ENCODE data around the gene TMEM200B.

The TMEM200B gene

DNA sequence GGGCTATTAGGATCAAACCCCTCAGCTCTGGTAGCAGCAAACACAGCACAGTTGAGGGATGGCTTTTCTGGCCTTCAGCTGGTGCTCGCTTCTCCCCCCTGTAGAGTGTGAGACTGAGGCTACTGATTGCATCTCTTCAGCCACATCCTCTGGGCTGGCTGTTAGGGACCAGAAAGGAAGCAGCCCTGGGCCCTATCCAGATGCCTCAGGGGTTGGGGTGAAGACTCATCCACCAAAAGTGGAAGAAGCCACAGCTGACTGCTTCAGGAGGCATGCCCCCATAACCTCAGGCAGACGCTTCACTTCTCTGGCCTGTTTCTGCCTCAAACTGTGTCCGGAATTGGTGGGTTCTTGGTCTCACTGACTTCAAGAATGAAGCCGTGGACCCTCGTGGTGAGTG is 6.2 kb upstream of the TMEM200B start:
- DNase-seq (ENCODE audit: low read depth in 1 of 2, low spot score in 1 of 2) = no peak
- peaks cover 16% of the 10 kb centered on the region for H3K27me3 ChIP-seq (ENCODE audit: insufficient read depth, poor library complexity, severe bottlenecking)
- no peak overlapping the region for H3K27ac ChIP-seq (replicated peaks)
- no peak overlapping the region for H3K4me3 ChIP-seq (replicated peaks; ENCODE audit: insufficient read depth, low read length)
- TF ChIP-seq GABPA (IDR thresholded peaks at IDR 0.05; ENCODE audit: low read depth) (no peak), SPI1 (IDR thresholded peaks at IDR 0.05; ENCODE audit: borderline replicate concordance, low read depth) (no peak), POLR2AphosphoS5 (IDR thresholded peaks at IDR 0.05; ENCODE audit: low read depth) (no peak)
- TF ChIP-seq, protein P1, sequence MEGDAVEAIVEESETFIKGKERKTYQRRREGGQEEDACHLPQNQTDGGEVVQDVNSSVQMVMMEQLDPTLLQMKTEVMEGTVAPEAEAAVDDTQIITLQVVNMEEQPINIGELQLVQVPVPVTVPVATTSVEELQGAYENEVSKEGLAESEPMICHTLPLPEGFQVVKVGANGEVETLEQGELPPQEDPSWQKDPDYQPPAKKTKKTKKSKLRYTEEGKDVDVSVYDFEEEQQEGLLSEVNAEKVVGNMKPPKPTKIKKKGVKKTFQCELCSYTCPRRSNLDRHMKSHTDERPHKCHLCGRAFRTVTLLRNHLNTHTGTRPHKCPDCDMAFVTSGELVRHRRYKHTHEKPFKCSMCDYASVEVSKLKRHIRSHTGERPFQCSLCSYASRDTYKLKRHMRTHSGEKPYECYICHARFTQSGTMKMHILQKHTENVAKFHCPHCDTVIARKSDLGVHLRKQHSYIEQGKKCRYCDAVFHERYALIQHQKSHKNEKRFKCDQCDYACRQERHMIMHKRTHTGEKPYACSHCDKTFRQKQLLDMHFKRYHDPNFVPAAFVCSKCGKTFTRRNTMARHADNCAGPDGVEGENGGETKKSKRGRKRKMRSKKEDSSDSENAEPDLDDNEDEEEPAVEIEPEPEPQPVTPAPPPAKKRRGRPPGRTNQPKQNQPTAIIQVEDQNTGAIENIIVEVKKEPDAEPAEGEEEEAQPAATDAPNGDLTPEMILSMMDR (IDR thresholded peaks at IDR 0.05; ENCODE audit: insufficient read depth, low read length) = no peak
- TF ChIP-seq, protein P2, sequence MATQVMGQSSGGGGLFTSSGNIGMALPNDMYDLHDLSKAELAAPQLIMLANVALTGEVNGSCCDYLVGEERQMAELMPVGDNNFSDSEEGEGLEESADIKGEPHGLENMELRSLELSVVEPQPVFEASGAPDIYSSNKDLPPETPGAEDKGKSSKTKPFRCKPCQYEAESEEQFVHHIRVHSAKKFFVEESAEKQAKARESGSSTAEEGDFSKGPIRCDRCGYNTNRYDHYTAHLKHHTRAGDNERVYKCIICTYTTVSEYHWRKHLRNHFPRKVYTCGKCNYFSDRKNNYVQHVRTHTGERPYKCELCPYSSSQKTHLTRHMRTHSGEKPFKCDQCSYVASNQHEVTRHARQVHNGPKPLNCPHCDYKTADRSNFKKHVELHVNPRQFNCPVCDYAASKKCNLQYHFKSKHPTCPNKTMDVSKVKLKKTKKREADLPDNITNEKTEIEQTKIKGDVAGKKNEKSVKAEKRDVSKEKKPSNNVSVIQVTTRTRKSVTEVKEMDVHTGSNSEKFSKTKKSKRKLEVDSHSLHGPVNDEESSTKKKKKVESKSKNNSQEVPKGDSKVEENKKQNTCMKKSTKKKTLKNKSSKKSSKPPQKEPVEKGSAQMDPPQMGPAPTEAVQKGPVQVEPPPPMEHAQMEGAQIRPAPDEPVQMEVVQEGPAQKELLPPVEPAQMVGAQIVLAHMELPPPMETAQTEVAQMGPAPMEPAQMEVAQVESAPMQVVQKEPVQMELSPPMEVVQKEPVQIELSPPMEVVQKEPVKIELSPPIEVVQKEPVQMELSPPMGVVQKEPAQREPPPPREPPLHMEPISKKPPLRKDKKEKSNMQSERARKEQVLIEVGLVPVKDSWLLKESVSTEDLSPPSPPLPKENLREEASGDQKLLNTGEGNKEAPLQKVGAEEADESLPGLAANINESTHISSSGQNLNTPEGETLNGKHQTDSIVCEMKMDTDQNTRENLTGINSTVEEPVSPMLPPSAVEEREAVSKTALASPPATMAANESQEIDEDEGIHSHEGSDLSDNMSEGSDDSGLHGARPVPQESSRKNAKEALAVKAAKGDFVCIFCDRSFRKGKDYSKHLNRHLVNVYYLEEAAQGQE (IDR thresholded peaks at IDR 0.05; ENCODE audit: insufficient replicate concordance, low read depth) = no peak

DNA sequence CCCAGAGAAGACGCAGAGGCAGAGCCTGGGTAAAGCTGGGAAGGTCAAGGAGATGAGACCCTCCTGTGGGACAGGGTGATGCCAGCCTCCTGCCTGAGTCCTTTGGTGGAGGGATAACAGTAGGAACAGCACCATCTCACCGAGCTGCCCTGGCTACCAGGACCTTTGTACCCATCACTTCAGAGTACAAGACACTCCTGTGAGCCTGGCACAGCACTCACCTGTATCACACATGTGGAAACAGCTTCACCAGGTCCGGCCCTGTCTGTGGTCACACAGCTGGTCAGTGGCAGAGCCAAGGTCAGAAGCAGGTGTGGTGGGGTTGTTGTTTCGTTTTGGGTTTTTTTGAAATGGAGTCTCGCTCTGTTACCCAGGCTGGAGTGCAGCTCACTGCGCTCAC is 5.0 kb upstream of the TMEM200B start:
- TF ChIP-seq GABPA (IDR thresholded peaks at IDR 0.05; ENCODE audit: low read depth) (no peak), POLR2AphosphoS5 (IDR thresholded peaks at IDR 0.05; ENCODE audit: low read depth) (no peak), SPI1 (IDR thresholded peaks at IDR 0.05; ENCODE audit: borderline replicate concordance, low read depth) (no peak)
- TF ChIP-seq, protein P1 (IDR thresholded peaks at IDR 0.05; ENCODE audit: insufficient read depth, low read length) = no peak
- TF ChIP-seq, protein P2 (IDR thresholded peaks at IDR 0.05; ENCODE audit: insufficient replicate concordance, low read depth) = no peak
- peaks cover 21% of the 10 kb centered on the region for H3K27me3 ChIP-seq (ENCODE audit: insufficient read depth, poor library complexity, severe bottlenecking)

DNA sequence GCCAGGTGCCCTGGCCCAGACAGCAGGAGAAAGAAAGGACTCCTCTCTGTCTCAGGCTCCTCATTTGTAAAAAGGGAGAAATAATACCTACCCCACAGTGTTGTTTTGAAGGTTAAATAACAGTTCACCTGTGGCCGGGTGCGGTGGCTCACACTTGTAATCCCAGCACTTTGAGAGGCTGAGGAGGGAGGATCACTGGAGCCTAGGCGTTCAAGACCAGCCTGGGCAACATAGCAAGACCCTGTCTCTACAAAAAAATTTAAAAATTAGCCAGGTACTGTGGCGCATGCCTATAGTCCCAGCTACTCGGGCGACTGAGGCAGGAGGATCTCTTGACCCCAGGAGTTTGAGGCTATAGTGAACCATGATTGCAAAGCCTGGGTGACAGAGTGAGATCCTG is 2.5 kb upstream of the TMEM200B start:
- H3K27ac ChIP-seq (replicated peaks) = no peak overlapping the region
- TF ChIP-seq GABPA (IDR thresholded peaks at IDR 0.05; ENCODE audit: low read depth) = no peak
- no peak for TF ChIP-seq POLR2AphosphoS5 (IDR thresholded peaks at IDR 0.05; ENCODE audit: low read depth)
- no peak for TF ChIP-seq SPI1 (IDR thresholded peaks at IDR 0.05; ENCODE audit: borderline replicate concordance, low read depth)
- TF ChIP-seq, protein P2 (IDR thresholded peaks at IDR 0.05; ENCODE audit: insufficient replicate concordance, low read depth) = no peak
- TF ChIP-seq, protein P1 (IDR thresholded peaks at IDR 0.05; ENCODE audit: insufficient read depth, low read length) = no peak
- peaks cover 41% of the 10 kb centered on the region for H3K27me3 ChIP-seq (ENCODE audit: insufficient read depth, poor library complexity, severe bottlenecking)
- no peak overlapping the region for H3K4me3 ChIP-seq (replicated peaks; ENCODE audit: insufficient read depth, low read length)
- no peak for DNase-seq (ENCODE audit: low read depth in 1 of 2, low spot score in 1 of 2)

More for the DNA sequence above, 5.0 kb upstream of the TMEM200B start:
- DNase-seq (ENCODE audit: low read depth in 1 of 2, low spot score in 1 of 2) = no peak
- Histone ChIP-seq H3K4me3 (replicated peaks; ENCODE audit: insufficient read depth, low read length) (no peak overlapping the region), H3K27ac (replicated peaks) (no peak overlapping the region)

Data from HL-60 (cell line).